ENCODE data around the gene ENDOG.

DNA sequence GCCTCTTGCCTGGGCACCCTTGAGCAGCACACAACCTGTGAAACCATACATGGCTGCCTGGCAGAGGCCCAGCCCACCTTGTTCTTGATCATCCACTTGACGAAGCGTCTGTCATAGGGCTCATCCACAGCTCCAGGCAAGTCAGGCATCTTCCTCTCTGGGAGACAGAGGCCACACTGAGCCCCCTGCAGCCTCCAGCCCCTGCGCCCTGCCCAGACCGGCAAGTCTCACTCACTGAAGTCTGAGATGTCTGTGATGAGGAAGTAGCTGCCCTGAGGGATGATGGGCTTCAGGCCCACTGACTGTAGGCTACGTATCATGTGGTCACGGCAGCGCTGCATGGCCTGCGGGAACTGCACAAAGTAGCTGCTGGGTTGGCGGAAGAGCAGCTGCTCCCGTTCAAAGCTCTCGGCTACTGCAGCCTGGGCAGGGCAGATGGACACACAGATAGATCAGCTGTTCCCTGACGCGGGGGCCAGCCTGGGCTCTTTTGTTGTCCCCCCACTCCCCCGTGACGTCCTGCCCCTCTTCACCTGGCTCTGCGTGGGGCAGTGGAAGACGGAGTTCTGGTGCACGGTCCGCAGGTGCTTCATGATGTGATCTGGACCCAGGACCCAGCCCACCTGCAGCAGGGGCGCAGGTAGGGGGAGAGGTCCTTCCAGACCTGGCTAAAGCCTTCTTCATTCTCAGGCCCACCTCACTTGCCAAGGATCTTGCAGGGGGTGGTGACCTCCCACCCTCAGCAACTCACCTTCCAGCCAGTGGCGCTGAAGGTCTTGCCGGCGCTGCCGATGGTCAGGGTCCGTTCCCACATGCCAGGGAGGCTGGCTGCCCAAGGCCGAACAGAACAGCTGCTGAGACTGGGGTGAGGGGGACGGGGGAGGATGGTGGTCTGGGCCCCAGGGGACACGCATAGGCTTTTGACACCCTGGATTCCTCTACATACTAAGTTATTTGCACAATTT is 17.2 kb downstream of the ENDOG start:
- TF ChIP-seq, protein P1, sequence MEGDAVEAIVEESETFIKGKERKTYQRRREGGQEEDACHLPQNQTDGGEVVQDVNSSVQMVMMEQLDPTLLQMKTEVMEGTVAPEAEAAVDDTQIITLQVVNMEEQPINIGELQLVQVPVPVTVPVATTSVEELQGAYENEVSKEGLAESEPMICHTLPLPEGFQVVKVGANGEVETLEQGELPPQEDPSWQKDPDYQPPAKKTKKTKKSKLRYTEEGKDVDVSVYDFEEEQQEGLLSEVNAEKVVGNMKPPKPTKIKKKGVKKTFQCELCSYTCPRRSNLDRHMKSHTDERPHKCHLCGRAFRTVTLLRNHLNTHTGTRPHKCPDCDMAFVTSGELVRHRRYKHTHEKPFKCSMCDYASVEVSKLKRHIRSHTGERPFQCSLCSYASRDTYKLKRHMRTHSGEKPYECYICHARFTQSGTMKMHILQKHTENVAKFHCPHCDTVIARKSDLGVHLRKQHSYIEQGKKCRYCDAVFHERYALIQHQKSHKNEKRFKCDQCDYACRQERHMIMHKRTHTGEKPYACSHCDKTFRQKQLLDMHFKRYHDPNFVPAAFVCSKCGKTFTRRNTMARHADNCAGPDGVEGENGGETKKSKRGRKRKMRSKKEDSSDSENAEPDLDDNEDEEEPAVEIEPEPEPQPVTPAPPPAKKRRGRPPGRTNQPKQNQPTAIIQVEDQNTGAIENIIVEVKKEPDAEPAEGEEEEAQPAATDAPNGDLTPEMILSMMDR (conservative IDR thresholded peaks at IDR 0.05 in 1 of 2, IDR thresholded peaks at IDR 0.05 in 1 of 2; ENCODE audit: low read depth in 1 of 2, low read length in 2 of 2), result no peak
- no peak for TF ChIP-seq EZH2 (IDR thresholded peaks at IDR 0.05; ENCODE audit: low read length, missing control alignments)
